ENCODE results near the gene PRG2.

PRG2 gene

DNA sequence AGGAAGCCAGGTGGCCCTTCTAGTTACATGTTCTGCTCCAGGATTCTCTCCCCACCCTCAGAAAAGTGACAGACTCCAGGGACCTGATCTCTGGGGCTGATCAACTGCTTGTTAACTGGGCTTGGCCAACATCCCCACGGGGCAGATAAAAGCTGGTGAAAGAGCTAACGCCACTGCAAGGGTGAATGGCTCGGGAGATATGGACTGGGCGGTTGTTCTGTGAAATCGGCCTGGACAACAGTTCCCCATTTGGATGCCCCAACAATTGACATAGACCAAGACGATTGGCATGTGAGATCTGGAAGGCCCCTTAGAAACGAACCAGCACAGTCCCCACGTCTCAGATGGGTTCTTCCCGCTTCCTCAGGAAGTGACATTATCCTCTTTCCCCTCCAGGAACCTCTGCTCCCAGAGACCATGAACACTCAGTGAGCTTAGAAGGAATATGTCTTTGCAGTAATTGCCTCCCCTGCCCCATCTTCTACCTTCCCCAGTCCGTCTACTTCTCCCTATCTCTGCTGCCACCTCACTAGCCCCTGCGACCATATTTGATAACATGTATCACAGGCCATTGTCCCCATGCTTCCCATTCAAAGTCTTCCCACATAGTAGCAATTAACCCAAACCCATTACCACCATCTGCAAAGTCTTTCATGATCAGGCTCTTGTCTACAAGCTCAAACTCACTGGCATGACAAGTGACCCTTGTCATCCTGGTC lies 5.6 kb upstream of the PRG2 start:
- no peak for DNase-seq

DNA sequence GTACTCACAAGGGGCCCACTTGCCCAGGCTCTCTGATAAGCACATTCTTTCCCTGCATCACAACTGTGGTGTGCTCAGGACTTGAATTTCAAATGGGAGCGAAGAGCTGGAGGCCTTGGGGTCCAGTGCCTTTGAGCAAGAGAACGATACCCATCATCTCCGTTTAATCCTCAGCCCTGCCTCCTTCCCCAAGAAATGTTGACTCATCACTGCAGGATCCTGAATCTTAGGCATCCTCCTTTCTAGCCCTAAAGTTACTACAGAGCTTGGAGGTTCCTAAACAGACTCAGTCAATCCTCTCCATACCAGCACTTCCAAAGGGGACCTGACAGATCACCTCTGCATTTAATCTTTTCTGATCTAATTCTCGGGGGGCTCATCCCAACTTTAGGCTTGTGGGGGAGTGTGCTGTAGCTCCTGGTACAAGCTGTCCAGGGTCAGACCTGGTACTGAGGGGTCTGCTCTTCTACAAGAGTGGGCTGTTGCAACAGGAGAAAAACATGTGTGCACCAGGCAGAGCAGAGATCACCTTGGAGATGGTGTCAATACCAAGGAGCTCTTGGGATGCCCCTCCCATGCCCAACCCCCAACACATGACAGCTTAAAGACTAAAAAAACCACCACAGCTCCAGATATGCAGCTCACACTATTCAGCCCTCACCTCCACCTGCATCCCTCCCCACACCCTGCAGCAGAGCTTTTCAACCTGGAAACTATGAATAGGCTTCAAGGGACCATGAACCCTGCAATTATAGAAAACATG lies 3.9 kb upstream of the PRG2 start:
- no peak for DNase-seq

DNA sequence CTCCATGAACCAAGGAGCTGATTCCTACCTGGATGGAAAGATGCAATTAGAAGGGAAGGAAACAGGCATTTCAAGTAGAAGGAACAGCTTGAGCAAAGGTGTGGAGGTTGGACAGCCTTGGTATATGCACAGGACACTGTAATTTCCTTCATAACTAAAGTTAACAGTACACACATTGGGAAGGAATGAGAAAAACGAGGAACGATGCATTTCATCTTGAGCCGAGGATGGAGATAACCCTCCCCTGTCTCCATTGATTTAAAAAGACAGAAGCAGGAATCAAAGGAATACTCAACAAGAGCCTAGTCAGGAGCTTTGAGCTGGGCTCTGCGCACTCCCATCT lies 2.3 kb upstream of the PRG2 start:
- no peak for DNase-seq

DNA sequence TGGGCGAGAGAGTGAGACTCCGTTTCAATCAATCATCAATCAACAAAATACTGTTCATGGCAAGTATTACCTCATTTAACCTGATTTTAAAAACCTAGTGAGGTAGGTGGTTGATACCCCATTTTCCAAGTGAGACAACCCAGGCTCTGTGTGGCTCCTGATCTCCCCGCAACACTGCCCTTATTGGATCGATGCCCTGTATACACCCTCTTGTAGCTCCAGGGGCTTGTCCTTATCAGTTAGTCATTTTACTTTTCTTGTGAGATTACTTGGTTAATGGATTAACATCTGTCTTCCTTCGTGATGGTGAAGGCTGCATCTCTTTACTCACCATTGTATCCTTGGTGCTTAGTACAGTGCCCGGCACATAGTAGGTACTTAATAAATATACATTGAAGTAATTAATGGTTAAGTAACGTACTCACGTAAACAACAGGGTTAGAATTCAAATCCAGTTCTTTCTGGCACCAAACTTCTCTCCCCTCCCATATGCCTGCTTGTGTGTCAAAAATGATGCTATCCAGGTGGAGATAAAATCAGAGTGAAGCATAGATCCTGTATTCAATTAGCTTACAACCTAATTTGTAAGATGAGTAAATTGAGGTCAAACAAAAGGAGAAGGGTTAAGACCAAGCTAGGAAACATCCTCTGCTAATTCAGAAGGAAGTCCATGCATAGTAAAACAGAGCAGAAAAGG lies 1.8 kb upstream of the PRG2 start:
- no peak for DNase-seq

DNA sequence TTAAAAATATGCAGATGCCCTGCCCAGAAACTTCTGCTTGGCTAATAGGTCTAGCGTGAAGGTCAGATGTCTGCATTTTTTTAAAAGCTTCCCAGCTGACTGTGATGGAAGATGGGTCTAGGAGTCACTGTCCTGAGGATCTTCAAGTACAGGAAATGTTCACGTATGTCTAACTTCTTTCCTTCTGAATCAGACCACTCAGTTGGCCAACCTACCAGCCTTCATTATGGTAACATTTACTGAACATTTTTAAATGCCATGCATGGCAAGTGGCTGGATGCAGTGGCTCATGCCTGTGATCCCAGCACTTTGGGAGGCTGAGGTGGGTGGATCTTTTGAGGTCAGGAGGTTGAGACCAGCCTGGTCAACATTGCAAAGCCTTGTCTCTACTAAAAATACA lies 1.1 kb upstream of the PRG2 start:
- no peak for DNase-seq

DNA sequence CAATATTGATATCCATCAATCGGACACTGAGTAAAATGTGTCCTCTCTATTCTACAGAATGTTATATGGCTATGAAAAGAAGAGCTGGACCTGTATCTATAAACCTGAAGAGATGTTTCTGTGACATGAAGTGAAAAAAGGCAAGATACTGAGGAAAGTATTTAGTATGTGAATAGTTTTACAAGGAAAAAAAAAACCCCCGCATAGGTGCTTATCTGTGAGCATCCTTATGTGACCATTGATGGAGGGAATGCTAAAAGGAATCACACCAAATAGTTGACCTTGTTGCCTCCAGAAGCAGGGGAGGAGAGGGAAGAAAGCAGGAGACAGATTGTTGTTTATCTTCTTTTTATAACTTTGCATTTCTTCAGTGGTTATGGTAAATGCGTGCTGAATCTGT lies 661 bp upstream of the PRG2 start:
- DNase-seq, result no peak

DNA sequence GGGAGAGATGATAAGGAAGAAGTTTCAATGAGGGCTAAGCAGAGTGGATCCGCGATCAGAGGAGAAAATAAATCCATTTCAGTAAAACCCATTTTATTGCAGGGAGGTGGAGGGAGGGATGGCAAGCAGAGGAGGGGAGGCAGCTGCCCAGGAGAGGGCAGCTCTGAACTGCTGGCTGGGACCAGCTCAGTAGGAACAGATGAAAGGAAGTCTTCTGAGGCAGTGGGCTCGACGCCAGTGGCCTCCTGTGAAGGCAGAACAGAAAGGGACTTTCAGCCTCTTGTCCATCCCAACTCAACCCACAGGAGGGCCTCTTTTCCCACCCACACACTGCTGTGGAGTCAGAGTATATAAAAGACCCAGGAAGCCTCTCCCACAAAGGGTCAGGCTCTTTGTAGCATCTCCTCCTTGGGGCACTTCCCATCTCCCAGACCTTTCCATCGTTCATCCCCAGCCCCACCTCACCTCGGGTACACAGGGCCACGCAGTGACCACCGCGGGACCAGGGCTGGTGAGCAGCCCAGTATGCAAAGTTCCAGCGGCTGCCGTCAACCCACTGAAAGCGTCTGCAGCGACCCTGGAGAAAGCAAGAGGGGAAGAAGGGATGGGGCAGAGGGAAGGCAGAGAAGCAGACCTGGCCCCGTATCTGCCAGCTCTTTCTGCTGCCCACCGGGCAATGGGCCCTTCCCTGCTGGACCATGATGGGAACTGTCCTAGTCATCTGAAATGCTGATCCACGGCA lies 3.0 kb downstream of the PRG2 start:
- no peak for DNase-seq

DNA sequence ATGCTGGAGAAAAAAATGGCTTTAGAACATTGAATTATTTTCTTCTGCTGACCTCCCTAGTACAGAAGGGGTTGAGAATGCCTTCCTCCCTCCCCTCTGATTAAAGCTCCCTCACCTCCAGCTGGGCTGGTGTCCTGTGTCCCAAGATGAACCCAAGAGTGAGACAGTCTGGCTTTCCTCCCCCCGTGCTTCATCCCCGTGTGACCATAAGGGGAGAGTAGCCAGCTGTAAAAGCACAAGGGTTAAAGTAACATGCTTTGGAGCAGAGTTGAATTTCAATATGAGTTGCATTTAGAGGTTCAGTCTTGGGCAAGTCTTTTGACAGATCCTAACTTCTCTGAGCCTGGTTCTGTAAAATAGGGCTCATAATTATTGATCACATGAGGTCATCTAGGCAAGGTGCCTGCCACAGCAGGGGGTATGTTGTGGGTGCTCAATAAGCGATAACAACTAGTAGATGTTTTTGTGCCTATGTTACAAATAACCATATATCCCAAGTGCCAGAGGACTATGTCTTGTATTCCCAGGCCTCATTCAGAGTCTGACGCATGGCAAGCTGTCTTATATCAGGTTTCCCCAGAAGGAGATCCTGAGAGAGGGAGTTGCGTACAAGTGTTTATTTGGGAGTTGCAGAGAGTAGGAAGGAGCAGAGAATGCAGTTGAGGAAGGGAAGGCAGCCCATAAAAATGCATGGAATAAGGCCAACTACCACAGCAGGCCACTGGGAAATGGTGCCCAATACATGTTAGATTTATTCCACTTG lies 4.1 kb downstream of the PRG2 start:
- DNase-seq, result no peak

DNA sequence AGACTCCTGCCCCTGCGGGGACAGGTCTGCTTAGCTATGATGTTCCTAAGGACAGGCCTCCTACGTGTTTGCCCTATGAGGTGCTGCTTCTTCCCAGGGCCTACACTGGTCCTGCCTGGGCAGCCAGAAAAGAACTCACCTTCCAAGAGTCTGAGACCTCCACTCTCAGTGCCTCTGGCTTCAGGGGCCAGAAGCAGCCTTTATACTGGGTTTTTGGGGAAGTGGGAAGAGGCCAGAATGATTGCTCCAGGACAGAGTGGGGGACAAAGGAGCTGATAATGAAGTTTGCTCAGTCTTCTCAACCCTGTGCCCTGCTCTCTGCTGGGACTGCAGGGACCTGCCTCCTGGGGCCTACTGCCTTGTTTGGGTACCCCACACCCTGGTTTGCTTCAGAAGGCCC lies 9.5 kb downstream of the PRG2 start, which contains the start of gene PRG3:
PRG3 (minus strand) TSS at position 176 of the 400 bp plus-strand sequence. CDS start 442 bp downstream, outside the sequence.
- DNase-seq, result no peak

DNA sequence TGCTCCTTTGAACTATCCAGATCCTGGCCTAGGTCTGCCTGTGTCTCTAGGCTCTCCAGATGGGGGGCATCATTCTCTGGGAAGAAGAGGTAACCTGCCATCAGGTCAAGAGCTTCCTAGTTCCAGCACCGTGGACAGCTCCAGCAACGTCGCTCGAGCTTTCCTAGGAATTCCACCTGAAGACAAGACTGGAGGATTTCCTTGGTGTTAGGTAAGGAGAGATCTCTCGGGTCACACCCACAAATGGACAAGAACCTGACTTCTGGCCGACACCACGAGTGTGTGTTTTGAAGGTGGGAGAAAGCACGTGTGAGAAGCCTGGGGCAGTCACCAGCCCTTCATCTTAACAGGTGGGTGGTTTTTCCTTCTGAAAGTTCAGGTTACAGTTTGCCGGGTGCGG lies 10.7 kb downstream of the PRG2 start:
- no peak for DNase-seq

DNA sequence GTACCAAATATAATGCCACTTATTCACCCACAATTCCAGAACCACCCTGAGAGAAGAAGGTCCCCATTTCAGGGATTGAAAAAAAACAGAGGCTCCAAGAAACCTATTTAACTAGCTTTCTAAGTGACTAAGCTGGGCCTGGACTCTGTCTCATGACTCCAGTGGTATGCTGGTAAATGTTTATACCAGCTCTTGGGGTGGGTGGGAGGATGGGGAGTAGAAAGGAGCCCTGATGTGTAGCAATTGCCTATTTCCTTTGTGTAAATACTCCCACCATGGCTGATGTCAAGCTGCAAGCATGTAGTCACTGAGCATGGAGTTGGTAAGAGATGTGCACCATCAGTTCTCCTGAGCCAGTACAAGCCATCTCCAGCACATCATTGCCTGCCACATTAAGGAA lies 12.3 kb downstream of the PRG2 start:
- DNase-seq, result no peak

DNA sequence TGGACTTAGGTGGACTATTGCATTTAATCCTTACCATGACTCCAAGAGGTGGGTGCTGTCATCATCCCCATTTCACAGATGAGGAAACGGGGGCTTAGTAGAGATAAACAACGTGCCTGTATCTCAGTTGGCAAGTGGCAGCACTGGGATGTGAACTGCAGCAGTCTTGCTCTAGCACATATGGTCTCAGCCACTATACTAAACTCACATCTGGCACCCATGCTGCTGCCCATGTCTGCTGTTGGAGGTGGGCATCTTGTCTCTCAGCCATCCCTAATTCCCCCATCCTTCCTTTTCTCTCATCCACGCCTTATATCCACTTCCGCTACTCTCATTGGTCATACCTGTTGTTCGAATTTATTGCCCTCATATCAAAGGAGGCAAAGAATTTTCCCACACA lies 13.3 kb downstream of the PRG2 start:
- no peak for DNase-seq

DNA sequence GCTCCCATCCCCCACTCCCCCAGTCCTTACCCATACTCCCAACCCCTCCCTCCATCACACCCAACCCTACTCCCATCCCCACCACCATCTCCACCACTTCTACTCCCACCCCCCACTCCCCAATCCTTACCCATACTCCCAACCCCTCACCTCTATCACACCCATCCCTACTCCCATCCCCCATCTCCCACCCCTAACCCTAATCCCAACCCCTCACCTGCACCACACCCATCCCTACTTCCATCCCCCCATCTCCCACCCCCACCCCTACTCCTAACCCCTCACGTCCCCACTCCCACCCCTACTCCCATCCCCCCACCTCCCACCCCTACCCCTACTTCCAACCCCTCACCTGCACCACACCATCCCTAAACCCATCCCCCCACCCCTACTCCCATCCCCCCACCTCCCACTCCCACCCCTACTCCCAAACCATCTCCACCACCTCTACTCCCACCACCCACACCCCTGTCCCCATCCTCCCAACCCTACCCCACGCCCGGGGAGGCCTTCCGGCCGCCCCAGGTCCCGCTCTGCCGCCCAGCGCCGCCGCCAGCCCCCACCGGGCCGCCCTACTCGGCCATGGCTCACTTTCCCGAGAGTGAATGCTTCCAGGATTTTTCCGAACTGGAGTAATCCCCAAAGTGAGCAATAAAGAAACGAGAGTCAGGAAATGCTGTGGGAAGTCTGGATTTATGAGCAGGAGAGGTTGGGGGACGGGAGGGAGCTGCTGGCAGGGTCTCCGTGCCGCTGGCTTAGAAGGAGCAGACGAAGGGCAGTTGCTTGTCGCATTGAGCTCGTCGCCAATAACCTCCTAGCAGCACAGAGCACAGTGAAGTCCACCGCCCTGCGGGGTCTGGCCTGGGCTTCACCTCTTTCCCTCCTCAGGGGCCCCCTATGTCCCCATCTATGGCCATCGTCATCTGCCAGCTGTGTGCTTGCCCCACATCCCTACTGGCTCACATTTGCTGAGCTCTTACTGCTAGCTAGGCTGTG lies 14.1 kb downstream of the PRG2 start:
- DNase-seq, result no peak

DNA sequence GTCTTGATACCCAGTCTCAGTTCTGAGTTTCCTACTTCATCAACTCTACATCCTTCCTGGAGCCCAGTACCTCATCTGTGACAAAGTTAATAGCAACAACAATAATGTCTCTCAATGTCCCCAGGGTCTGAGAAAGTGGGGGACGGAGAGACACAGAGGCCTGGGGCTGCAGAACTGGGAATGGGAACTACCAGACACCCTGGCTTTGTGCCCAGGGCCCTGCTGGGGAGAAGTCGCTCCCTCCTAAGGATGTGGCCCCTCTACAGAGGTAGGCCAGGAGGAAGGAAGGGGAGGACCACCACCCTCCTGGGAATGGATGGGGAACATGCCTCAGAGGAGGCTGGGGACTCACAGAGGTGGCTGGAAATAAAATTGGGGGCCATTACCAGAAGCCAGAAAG lies 15.0 kb downstream of the PRG2 start:
- DNase-seq, result no peak

DNA sequence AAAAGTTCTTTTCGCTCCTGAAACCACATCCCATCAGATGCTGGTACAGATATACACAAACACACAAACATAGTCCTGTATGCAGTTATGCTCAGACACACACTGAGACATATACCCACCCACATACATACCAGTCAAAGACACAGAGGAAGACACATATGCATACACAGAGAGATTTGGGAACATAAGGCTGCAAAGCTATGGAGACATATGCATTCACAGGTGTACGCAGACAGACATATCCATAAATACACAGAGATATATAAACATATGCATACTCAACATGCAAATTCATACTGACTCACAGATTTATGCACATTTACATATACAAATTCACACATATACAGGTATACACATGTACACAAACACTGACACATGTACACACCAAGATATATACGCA lies 15.5 kb downstream of the PRG2 start:
- no peak for DNase-seq

DNA sequence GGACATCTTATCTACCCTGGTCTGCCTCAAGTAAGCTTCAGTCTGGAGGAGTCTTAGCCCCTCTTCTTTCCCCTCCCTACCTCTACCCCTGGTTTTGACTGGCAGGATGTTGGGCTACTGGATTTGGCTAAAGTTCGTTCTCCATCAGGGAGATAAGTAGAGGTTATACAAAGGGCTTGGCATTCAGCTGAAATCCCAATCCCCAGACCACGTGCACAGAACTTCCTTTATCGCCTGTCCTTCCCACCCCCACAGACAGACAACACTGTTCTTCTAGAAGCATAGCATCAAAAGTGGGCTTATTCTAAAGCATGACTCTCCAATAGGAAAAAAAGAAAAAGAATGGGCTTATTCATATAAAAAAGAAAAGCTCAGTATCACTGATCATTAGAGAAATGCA lies 17.3 kb downstream of the PRG2 start:
- no peak for DNase-seq

DNA sequence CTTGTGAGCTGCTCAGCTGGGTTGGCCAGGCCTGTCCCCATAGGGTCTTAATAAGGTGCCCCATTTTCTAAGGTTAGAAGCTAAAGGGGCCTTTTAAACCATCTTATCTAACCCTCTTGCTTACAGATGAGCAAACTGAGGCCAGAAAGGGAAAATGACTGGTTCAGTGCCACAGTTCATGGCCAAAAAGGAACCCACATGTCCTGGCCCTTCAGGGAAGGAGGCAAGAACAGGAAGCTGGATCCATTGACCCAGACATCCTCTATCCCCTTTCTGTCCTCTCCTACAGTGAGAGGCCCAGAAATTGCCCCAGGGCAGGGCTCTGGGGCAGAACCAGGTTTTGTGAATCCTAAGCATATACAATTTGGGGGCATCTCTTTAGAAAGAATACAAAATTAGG lies 19.5 kb downstream of the PRG2 start:
- no peak for DNase-seq

DNA sequence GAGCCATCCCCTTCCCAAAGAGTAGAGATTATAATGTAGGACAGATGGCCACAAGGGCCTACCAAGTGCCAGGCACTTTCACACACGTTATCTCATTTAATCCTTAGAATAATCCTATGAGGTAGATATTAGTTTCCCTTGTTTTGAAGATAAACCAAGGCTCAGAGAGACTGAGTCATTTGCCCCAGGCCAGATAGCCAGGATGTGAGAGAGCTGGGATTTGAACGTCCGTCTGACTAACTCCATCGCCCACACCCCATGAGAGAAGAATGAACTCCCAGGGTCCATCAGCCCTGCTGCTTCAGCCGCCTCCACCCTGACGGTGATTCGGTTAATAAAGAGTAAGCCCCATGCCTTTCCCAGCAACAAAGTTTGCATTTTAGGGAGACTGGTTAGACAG lies 20.2 kb downstream of the PRG2 start:
- no peak for DNase-seq

DNA sequence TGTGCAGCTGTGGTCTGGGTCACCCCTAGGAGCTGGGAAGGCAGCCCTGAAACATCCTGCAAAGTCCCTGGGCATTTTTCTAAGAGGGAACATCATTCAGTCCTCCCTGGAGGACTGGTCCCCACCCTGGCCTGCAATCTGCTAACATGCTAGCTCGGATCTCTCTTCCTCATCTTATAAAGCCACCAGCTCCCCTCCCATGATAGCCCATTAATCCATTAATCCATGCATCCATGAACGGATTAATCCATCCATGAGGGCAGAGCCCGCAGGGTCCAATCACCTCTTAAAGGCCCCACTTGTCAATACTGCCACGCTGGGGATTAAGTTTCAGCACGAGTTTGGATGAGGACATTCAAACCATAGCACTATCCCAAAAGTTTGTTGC lies 21.6 kb downstream of the PRG2 start:
- DNase-seq, result no peak

DNA sequence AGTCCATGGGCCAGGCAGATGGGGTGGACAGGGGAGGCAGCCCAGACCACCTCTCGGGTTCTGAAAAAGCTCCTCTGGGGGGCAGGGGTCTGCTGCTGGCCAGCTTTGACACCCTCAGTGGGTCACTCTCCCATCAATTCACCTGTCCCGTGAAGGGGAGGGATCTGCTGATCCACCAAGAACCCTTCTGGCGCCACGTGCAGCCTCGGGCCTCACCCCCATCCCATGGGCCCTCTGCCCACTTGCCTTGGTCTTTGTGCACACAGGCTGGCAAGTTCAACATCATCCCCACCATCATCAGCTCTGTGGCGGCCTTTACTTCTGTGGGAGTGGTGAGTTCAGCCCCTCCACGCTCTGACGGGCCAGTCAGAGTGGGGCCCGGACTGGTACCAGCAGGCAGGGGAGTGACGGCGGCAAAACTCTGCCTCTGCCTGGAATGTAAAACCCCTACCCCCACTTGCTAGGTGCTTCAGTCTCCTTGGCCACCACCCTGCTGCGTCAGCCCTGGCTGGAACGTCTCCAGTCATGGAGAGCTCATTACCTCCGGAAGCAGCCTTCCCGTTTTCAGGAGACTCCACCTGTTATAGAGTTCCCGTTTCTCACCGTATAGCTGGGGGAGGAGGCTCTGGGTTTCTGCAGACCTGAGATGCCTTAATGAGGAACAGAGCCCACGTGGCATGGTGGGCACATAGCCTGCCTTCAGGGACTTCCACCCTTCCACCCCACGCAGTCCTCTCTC lies 22.2 kb downstream of the PRG2 start:
- DNase-seq, result no peak
